CD14-positive monocyte (primary cell): ENCODE results near the gene ST6GALNAC3. TPM values are rescaled to one million over a fixed set of nuclear protein-coding genes. Genes with fewer than 3 reads are reported as not detected.

Source experiments
- DNase-seq, 3 donors: peaks; one replicate each; pipeline ENCODE4 v3.0.0-alpha.2; 2011 to 2022
- H2AFZ ChIP-seq: 2 replicates; pipeline ENCODE4 v1.6.0; 2012; ENCODE audit warnings: mild to moderate bottlenecking, low read depth, low read length, inconsistent platforms; ENCODE audit not compliant: insufficient read depth, poor library complexity, severe bottlenecking
- H3K27ac ChIP-seq, 2 donors: 1 replicate in 1 of 2; 2 replicates in 1 of 2; pipeline ENCODE4 v1.5.1; 2012 to 2013; ENCODE audit warnings: low read length in 2 of 2, control low read depth in 1 of 2, inconsistent platforms in 1 of 2, low read depth in 1 of 2, mild to moderate bottlenecking in 1 of 2
- H3K27me3 ChIP-seq, 2 donors: one replicate each; pipeline versions ENCODE4 v1.6.0 to v1.6.1; 2011 to 2013; ENCODE audit warnings: low read length in 2 of 2; ENCODE audit not compliant: control insufficient read depth in 2 of 2, insufficient read depth in 2 of 2
- H3K36me3 ChIP-seq, 2 donors: replicated peaks in 1 of 2; 1 replicate in 1 of 2; 2 replicates in 1 of 2; pipeline versions ENCODE4 v1.5.1 to v1.6.1; 2012 to 2013; ENCODE audit warnings: low read length in 2 of 2, control low read depth in 1 of 2, inconsistent platforms in 1 of 2, mild to moderate bottlenecking in 1 of 2; ENCODE audit not compliant: insufficient read depth in 2 of 2, control insufficient read depth in 1 of 2
- H3K4me1 ChIP-seq, 2 donors: 1 replicate in 1 of 2; 2 replicates in 1 of 2; pipeline versions ENCODE4 v1.5.1 to v1.6.1; 2012 to 2013; ENCODE audit warnings: low read length in 2 of 2, control low read depth in 1 of 2, inconsistent platforms in 1 of 2, mild to moderate bottlenecking in 1 of 2, moderate library complexity in 1 of 2; ENCODE audit not compliant: insufficient read depth in 2 of 2, control insufficient read depth in 1 of 2
- H3K4me2 ChIP-seq: replicated peaks from 2 replicates; pipeline ENCODE3; 2012; ENCODE audit warnings: low read length, moderate library complexity, mild to moderate bottlenecking; ENCODE audit not compliant: poor library complexity, severe bottlenecking; ENCODE audit errors: extremely low read depth
- H3K4me3 ChIP-seq, 3 experiments: fragments of 200-600 bp in 1 of 3; sonication (generic) in 1 of 3; replicated peaks in 1 of 3; 1 replicate in 2 of 3; 2 replicates in 1 of 3; pipeline ENCODE4 v1.5.1; 2011 to 2013; ENCODE audit warnings: low read length in 3 of 3, mild to moderate bottlenecking in 3 of 3, control low read depth in 2 of 3, low read depth in 2 of 3, inconsistent platforms in 1 of 3, moderate library complexity in 1 of 3
- H3K79me2 ChIP-seq: 2 replicates; pipeline ENCODE4 v1.6.0; 2012; ENCODE audit warnings: mild to moderate bottlenecking, control low read depth, inconsistent platforms, low read length, moderate library complexity; ENCODE audit not compliant: insufficient read depth
- H3K9ac ChIP-seq: 2 replicates; pipeline ENCODE4 v1.6.0; 2017; ENCODE audit warnings: low read length, mild to moderate bottlenecking; ENCODE audit not compliant: insufficient read depth, poor library complexity, severe bottlenecking
- H3K9me3 ChIP-seq, 2 donors: replicated peaks in 1 of 2; 1 replicate in 1 of 2; 2 replicates in 1 of 2; pipeline versions ENCODE4 v1.5.1 to v1.6.1; 2012 to 2013; ENCODE audit warnings: low read length in 2 of 2, control low read depth in 1 of 2; ENCODE audit not compliant: control insufficient read depth in 1 of 2, insufficient read depth in 1 of 2
- H4K20me1 ChIP-seq: 2 replicates; pipeline ENCODE4 v1.6.0; 2012; ENCODE audit warnings: mild to moderate bottlenecking, low read length, control low read depth, moderate library complexity; ENCODE audit not compliant: insufficient read depth
- H3K27ac Mint-ChIP-seq, 7 donors: one replicate each; pipeline ENCODE4 v1.8.0; 2020; ENCODE audit warnings: mild to moderate bottlenecking in 7 of 7, mixed read lengths in 7 of 7, moderate library complexity in 6 of 7, inconsistent platforms in 2 of 7
- H3K27me3 Mint-ChIP-seq, 3 donors: one replicate each; pipeline ENCODE4 v1.8.0; 2021 to 2022; ENCODE audit warnings: low read depth in 3 of 3, mild to moderate bottlenecking in 3 of 3, mixed read lengths in 3 of 3, moderate library complexity in 3 of 3, inconsistent platforms in 1 of 3
- H3K36me3 Mint-ChIP-seq, 2 donors: one replicate each; pipeline ENCODE4 v1.8.0; 2020; ENCODE audit warnings: mixed read lengths in 2 of 2, inconsistent platforms in 1 of 2, mild to moderate bottlenecking in 1 of 2
- H3K4me1 Mint-ChIP-seq: one replicate; pipeline ENCODE4 v1.8.0; 2020; ENCODE audit warnings: mild to moderate bottlenecking, mixed read lengths
- H3K4me3 Mint-ChIP-seq, 2 donors: one replicate each; pipeline ENCODE4 v1.8.0; 2020; ENCODE audit warnings: mild to moderate bottlenecking in 2 of 2, mixed read lengths in 2 of 2, moderate library complexity in 1 of 2
- H3K9me3 Mint-ChIP-seq, 7 donors: one replicate each; pipeline ENCODE4 v1.8.0; 2020 to 2022; ENCODE audit warnings: mixed read lengths in 7 of 7, mild to moderate bottlenecking in 6 of 7, moderate library complexity in 6 of 7, inconsistent platforms in 2 of 7
- CTCF ChIP-seq: fragments of 200-600 bp; IDR thresholded peaks from one replicate; pipeline ENCODE4 v1.8.0; 2022; ENCODE audit warnings: antibody characterized with exemption, mild to moderate bottlenecking
- WGBS: methylation state at CpG from one replicate; pipeline ENCODE4 v1.1.5; 2013; ENCODE audit warnings: missing lambda C conversion rate; ENCODE audit not compliant: insufficient coverage; 5-methylcytosine and 5-hydroxymethylcytosine counted together
- intact Hi-C, 2 donors: fragments of 100-400 bp; cut with micrococcal nuclease; formaldehyde crosslinking; loops; one replicate each; pipeline versions ENCODE4 v1.15.0 to v1.15.1; 2023
- polyA plus RNA-seq, 3 donors: library from polyadenylated mRNA; depleted of rRNA in 1 of 3; unstranded in 2 of 3; stranded (reverse) in 1 of 3; fragments of 300-500 nt in 2 of 3; fragments of >200 nt in 1 of 3; fragmentation: Illumina TruSeq in 2 of 3; gene quantifications; 1 replicate in 2 of 3; 2 replicates in 1 of 3; pipeline ENCODE4 v1.2.3, GENCODE V29; 2012 to 2021

ST6GALNAC3 gene
- polyA plus RNA-seq, 3 donors: 6.5 to 9.2 (median 7.6) TPM

- Histone ChIP-seq H3K9me3 (no peaks in the 10 kb centered on the region), H3K79me2 (no peaks in the 10 kb centered on the region), H2AFZ (no peak overlapping the region), H3K4me1 (peaks cover 5 to 7% of the 10 kb centered on the region in 2 donors), H3K4me2 (no peak overlapping the region), H3K4me3 (no peak overlapping the region), H3K9ac (no peak overlapping the region), H3K27me3 (no peaks in the 10 kb centered on the region), H4K20me1 (no peaks in the 10 kb centered on the region), H3K27ac (no peak overlapping the region), H3K36me3 (no peaks in the 10 kb centered on the region)
- peaks cover 14% of the 10 kb centered on the region for H3K4me1 Mint-ChIP-seq
- H3K9me3 Mint-ChIP-seq: peaks cover 0 to 5% (median 0%) of the 10 kb centered on the region in 7 donors
- no peak for TF ChIP-seq CTCF
- WGBS: 86% methylated on average over 1 of the region's 5 CpGs
- intact Hi-C loops: no loop called here
- H3K4me3 Mint-ChIP-seq: no peak overlapping the region
- DNase-seq: no peak
- H3K36me3 Mint-ChIP-seq: no peaks in the 10 kb centered on the region
- no peak overlapping the region for H3K27ac Mint-ChIP-seq
- H3K27me3 Mint-ChIP-seq: peaks cover 0 to 2% (median 0%) of the 10 kb centered on the region in 3 donors
These were observed 188.1 kb downstream of the ST6GALNAC3 start for GRCh38 chr1:76262601-76263000.

- no peak overlapping the region for H3K9ac ChIP-seq
- H2AFZ ChIP-seq: no peak overlapping the region
- H3K4me2 ChIP-seq: no peak overlapping the region
- no peaks in the 10 kb centered on the region for H3K79me2 ChIP-seq
- no peaks in the 10 kb centered on the region for H3K27me3 ChIP-seq
- H3K9me3 ChIP-seq: no peaks in the 10 kb centered on the region
- Mint-ChIP-seq H3K27me3 (peaks cover 0 to 4% (median 0%) of the 10 kb centered on the region in 3 donors), H3K4me1 (peaks cover 29% of the 10 kb centered on the region), H3K9me3 (peaks cover 0 to 5% (median 0%) of the 10 kb centered on the region in 7 donors), H3K27ac (no peak overlapping the region), H3K4me3 (no peak overlapping the region), H3K36me3 (no peaks in the 10 kb centered on the region)
- H3K4me1 ChIP-seq: peaks cover 12 to 17% of the 10 kb centered on the region in 2 donors
- H3K4me3 ChIP-seq: no peak overlapping the region
- no peaks in the 10 kb centered on the region for H3K36me3 ChIP-seq
- no peak for DNase-seq
- intact Hi-C loops: no loop called here
- no peaks in the 10 kb centered on the region for H4K20me1 ChIP-seq
- no peak overlapping the region for H3K27ac ChIP-seq
- no peak for TF ChIP-seq CTCF
These were observed 190.1 kb downstream of the ST6GALNAC3 start for GRCh38 chr1:76264642-76265041.
